ENCODE results near the gene MAP3K2. TPM values are rescaled to one million over a fixed set of nuclear protein-coding genes. Genes with fewer than 3 reads are reported as not detected.

MAP3K2 gene
- total RNA-seq, 1 donor from 2014 or later, result 27.9 TPM

- H3K36me3 ChIP-seq (ENCODE audit: control insufficient read depth, insufficient read depth, low read length), result no peaks in the 10 kb centered on the region
- FAIRE-seq (no peak), DNase-seq (ENCODE audit: low read depth) (no peak)
- H3K4me3 ChIP-seq (ENCODE audit: low read depth, low read length), result no peak overlapping the region
- H3K27me3 ChIP-seq (ENCODE audit: control insufficient read depth, insufficient read depth, low read length), result no peaks in the 10 kb centered on the region
- TF ChIP-seq, protein P1, sequence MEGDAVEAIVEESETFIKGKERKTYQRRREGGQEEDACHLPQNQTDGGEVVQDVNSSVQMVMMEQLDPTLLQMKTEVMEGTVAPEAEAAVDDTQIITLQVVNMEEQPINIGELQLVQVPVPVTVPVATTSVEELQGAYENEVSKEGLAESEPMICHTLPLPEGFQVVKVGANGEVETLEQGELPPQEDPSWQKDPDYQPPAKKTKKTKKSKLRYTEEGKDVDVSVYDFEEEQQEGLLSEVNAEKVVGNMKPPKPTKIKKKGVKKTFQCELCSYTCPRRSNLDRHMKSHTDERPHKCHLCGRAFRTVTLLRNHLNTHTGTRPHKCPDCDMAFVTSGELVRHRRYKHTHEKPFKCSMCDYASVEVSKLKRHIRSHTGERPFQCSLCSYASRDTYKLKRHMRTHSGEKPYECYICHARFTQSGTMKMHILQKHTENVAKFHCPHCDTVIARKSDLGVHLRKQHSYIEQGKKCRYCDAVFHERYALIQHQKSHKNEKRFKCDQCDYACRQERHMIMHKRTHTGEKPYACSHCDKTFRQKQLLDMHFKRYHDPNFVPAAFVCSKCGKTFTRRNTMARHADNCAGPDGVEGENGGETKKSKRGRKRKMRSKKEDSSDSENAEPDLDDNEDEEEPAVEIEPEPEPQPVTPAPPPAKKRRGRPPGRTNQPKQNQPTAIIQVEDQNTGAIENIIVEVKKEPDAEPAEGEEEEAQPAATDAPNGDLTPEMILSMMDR (IDR thresholded peaks at IDR 0.05; ENCODE audit: insufficient read depth, low read length, severe bottlenecking), result no peak
Observed at GRCh38 chr2:127429291-127429690, 41.5 kb upstream of the MAP3K2 start.

DNA sequence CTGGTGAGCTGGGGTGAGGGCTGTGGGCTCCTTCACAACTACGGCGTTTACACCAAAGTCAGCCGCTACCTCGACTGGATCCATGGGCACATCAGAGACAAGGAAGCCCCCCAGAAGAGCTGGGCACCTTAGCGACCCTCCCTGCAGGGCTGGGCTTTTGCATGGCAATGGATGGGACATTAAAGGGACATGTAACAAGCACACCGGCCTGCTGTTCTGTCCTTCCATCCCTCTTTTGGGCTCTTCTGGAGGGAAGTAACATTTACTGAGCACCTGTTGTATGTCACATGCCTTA, 41.0 kb upstream of the MAP3K2 start:
- FAIRE-seq (no peak), DNase-seq (ENCODE audit: low read depth) (no peak)
- Histone ChIP-seq H3K4me3 (ENCODE audit: low read depth, low read length) (no peak overlapping the region), H3K36me3 (ENCODE audit: control insufficient read depth, insufficient read depth, low read length) (no peaks in the 10 kb centered on the region), H3K27me3 (ENCODE audit: control insufficient read depth, insufficient read depth, low read length) (no peaks in the 10 kb centered on the region)
- TF ChIP-seq, protein P1 (IDR thresholded peaks at IDR 0.05; ENCODE audit: insufficient read depth, low read length, severe bottlenecking), result no peak

GRCh38 chr2:127428057-127428814, 40.5 kb upstream of the MAP3K2 start:
- no peak overlapping the region for H3K4me3 ChIP-seq (ENCODE audit: low read depth, low read length)
- DNase-seq (ENCODE audit: low read depth), result no peak
- no peak for FAIRE-seq
- H3K36me3 ChIP-seq (ENCODE audit: control insufficient read depth, insufficient read depth, low read length), result no peaks in the 10 kb centered on the region
- TF ChIP-seq, protein P1 (IDR thresholded peaks at IDR 0.05; ENCODE audit: insufficient read depth, low read length, severe bottlenecking), result no peak
- no peaks in the 10 kb centered on the region for H3K27me3 ChIP-seq (ENCODE audit: control insufficient read depth, insufficient read depth, low read length)

- TF ChIP-seq, protein P1 (IDR thresholded peaks at IDR 0.05; ENCODE audit: insufficient read depth, low read length, severe bottlenecking), result no peak
- Histone ChIP-seq H3K4me3 (ENCODE audit: low read depth, low read length) (no peak overlapping the region), H3K36me3 (ENCODE audit: control insufficient read depth, insufficient read depth, low read length) (no peaks in the 10 kb centered on the region), H3K27me3 (ENCODE audit: control insufficient read depth, insufficient read depth, low read length) (peaks cover 2% of the 10 kb centered on the region)
- FAIRE-seq (no peak), DNase-seq (ENCODE audit: low read depth) (no peak)
Observed at GRCh38 chr2:127427376-127428056, 39.7 kb upstream of the MAP3K2 start.

DNA sequence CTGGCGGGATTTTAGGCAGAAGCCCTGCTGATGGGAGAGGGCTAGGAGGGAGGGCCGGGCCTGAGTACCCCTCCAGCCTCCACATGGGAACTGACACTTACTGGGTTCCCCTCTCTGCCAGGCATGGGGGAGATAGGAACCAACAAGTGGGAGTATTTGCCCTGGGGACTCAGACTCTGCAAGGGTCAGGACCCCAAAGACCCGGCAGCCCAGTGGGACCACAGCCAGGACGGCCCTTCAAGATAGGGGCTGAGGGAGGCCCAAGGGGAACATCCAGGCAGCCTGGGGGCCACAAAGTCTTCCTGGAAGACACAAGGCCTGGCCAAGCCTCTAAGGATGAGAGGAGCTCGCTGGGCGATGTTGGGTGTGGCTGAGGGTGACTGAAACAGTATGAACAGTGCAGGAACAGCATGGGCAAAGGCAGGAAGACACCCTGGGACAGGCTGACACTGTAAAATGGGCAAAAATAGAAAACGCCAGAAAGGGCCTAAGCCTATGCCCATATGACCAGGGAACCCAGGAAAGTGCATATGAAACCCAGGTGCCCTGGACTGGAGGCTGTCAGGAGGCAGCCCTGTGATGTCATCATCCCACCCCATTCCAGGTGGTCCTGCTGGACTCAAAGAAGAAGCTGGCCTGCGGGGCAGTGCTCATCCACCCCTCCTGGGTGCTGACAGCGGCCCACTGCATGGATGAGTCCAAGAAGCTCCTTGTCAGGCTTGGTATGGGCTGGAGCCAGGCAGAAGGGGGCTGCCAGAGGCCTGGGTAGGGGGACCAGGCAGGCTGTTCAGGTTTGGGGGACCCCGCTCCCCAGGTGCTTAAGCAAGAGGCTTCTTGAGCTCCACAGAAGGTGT, 39.0 kb upstream of the MAP3K2 start:
- no peak for DNase-seq (ENCODE audit: low read depth)
- TF ChIP-seq, protein P1 (IDR thresholded peaks at IDR 0.05; ENCODE audit: insufficient read depth, low read length, severe bottlenecking), result no peak
- no peaks in the 10 kb centered on the region for H3K36me3 ChIP-seq (ENCODE audit: control insufficient read depth, insufficient read depth, low read length)
- no peak overlapping the region for H3K4me3 ChIP-seq (ENCODE audit: low read depth, low read length)
- peaks cover 5% of the 10 kb centered on the region for H3K27me3 ChIP-seq (ENCODE audit: control insufficient read depth, insufficient read depth, low read length)
- FAIRE-seq, result no peak

Measured in bronchial epithelial cell (primary cell).